H9 (cell line): Measurements from ENCODE around the gene CHRNA3. TPM values are rescaled to one million over a fixed set of nuclear protein-coding genes. Genes with fewer than 3 reads are reported as not detected.

Experiments used
- DNase-seq: peaks from one replicate; pipeline ENCODE4 v3.0.0-alpha.2; 2017
- H2AFZ ChIP-seq: one replicate; pipeline ENCODE4 v1.6.1; 2013; ENCODE audit warnings: mild to moderate bottlenecking, low read length, control low read depth, moderate library complexity
- H2AK5ac ChIP-seq: 2 replicates; pipeline ENCODE4 v1.6.1; 2013; ENCODE audit warnings: low read length, control low read depth, mixed read lengths; ENCODE audit not compliant: insufficient read length
- H2BK120ac ChIP-seq: one replicate; pipeline ENCODE4 v1.6.1; 2013; ENCODE audit warnings: low read depth, mild to moderate bottlenecking, low read length, control low read depth, inconsistent platforms; ENCODE audit not compliant: poor library complexity, severe bottlenecking
- H2BK12ac ChIP-seq: 2 replicates; pipeline ENCODE4 v1.6.1; 2013; ENCODE audit warnings: low read length, control low read depth, mixed read lengths, low read depth; ENCODE audit not compliant: insufficient read length
- H2BK15ac ChIP-seq: 2 replicates; pipeline ENCODE4 v1.6.1; 2013; ENCODE audit warnings: low read depth, low read length, control low read depth
- H2BK20ac ChIP-seq: one replicate; pipeline ENCODE4 v1.6.1; 2013; ENCODE audit warnings: low read depth, mild to moderate bottlenecking, low read length, control low read depth, inconsistent platforms; ENCODE audit not compliant: poor library complexity, severe bottlenecking
- H2BK5ac ChIP-seq: 2 replicates; pipeline ENCODE4 v1.6.1; 2013; ENCODE audit warnings: low read length, control low read depth, mixed read lengths; ENCODE audit not compliant: insufficient read length
- H3K14ac ChIP-seq: 2 replicates; pipeline ENCODE4 v1.6.1; 2013; ENCODE audit warnings: low read length, control low read depth; ENCODE audit not compliant: insufficient read depth
- H3K18ac ChIP-seq: 2 replicates; pipeline ENCODE4 v1.6.1; 2013; ENCODE audit warnings: low read depth, mild to moderate bottlenecking, mixed read lengths, low read length, control low read depth; ENCODE audit not compliant: insufficient read length
- H3K23ac ChIP-seq: 2 replicates; pipeline ENCODE4 v1.6.1; 2013; ENCODE audit warnings: low read length, control low read depth, mixed read lengths, low read depth; ENCODE audit not compliant: insufficient read length
- H3K23me2 ChIP-seq: 2 replicates; pipeline ENCODE4 v1.6.1; 2013; ENCODE audit warnings: low read depth, mild to moderate bottlenecking, mixed read lengths, low read length, control low read depth; ENCODE audit not compliant: insufficient read length, poor library complexity, severe bottlenecking
- H3K27ac ChIP-seq: 2 replicates; pipeline ENCODE4 v1.5.1; 2013; ENCODE audit warnings: low read length, control low read depth, mixed read lengths, low read depth; ENCODE audit not compliant: insufficient read length
- H3K27me3 ChIP-seq: 2 replicates; pipeline ENCODE4 v1.6.1; 2013; ENCODE audit warnings: low read length, control low read depth, inconsistent platforms; ENCODE audit not compliant: insufficient read depth
- H3K4ac ChIP-seq: 2 replicates; pipeline ENCODE4 v1.6.1; 2013; ENCODE audit warnings: low read depth, mild to moderate bottlenecking, control low read depth, inconsistent platforms, low read length, moderate library complexity
- H3K4me1 ChIP-seq: 2 replicates; pipeline ENCODE4 v1.6.1; 2013; ENCODE audit warnings: low read length, control low read depth, inconsistent platforms; ENCODE audit not compliant: insufficient read depth
- H3K4me2 ChIP-seq: 2 replicates; pipeline ENCODE4 v1.6.1; 2013; ENCODE audit warnings: low read length, control low read depth, mixed read lengths; ENCODE audit not compliant: insufficient read length, insufficient read depth
- H3K56ac ChIP-seq: 2 replicates; pipeline ENCODE4 v1.6.1; 2013; ENCODE audit warnings: low read depth, mild to moderate bottlenecking, mixed read lengths, low read length, control low read depth; ENCODE audit not compliant: insufficient read length
- H3K79me1 ChIP-seq: 2 replicates; pipeline ENCODE4 v1.6.1; 2013; ENCODE audit warnings: low read depth, mild to moderate bottlenecking, moderate library complexity, low read length, control low read depth, inconsistent platforms; ENCODE audit not compliant: insufficient read depth, poor library complexity, severe bottlenecking
- H3K79me2 ChIP-seq: 2 replicates; pipeline ENCODE4 v1.6.1; 2013; ENCODE audit warnings: low read length, control low read depth, inconsistent platforms; ENCODE audit not compliant: insufficient read depth
- H3K9ac ChIP-seq: 2 replicates; pipeline ENCODE4 v1.6.1; 2013; ENCODE audit warnings: low read length, control low read depth, mixed read lengths; ENCODE audit not compliant: insufficient read length; ENCODE audit errors: extremely low read depth
- H3K9me3 ChIP-seq: one replicate; pipeline ENCODE4 v1.6.1; 2013; ENCODE audit warnings: low read depth, low read length, inconsistent platforms; ENCODE audit not compliant: control insufficient read depth
- H3T11ph ChIP-seq: one replicate; pipeline ENCODE4 v1.6.1; 2013; ENCODE audit warnings: mild to moderate bottlenecking, low read length, control low read depth, inconsistent platforms
- H4K20me1 ChIP-seq: one replicate; pipeline ENCODE4 v1.6.1; 2013; ENCODE audit not compliant: control insufficient read depth, insufficient read length, insufficient read depth
- H4K5ac ChIP-seq: 2 replicates; pipeline ENCODE4 v1.6.1; 2013; ENCODE audit warnings: low read depth, mild to moderate bottlenecking, mixed read lengths, low read length, control low read depth; ENCODE audit not compliant: insufficient read length
- H4K8ac ChIP-seq: replicated peaks from 2 replicates; pipeline ENCODE4 v1.6.1; 2013; ENCODE audit warnings: low read length, control low read depth, mixed read lengths, low read depth; ENCODE audit not compliant: insufficient read length
- H4K91ac ChIP-seq: 2 replicates; pipeline ENCODE4 v1.6.1; 2013; ENCODE audit warnings: low read depth, mild to moderate bottlenecking, moderate library complexity, mixed read lengths, low read length, control low read depth; ENCODE audit not compliant: insufficient read length
- H3K27ac Mint-ChIP-seq, 3 experiments: 2 replicates in 2 of 3; 3 replicates in 1 of 3; pipeline ENCODE4 v1.8.0; 2020 to 2021; ENCODE audit warnings: mixed read lengths in 3 of 3, mild to moderate bottlenecking in 1 of 3, moderate library complexity in 1 of 3
- H3K27me3 Mint-ChIP-seq: 2 replicates; pipeline ENCODE4 v1.8.0; 2021; ENCODE audit warnings: low read depth, mild to moderate bottlenecking, moderate library complexity, mixed read lengths
- H3K36me3 Mint-ChIP-seq, 3 experiments: 2 replicates in 2 of 3; 3 replicates in 1 of 3; pipeline ENCODE4 v1.8.0; 2020 to 2021; ENCODE audit warnings: low read depth in 3 of 3, mixed read lengths in 3 of 3; ENCODE audit not compliant: insufficient read depth in 1 of 3
- H3K4me1 Mint-ChIP-seq, 2 experiments: 2 replicates each; pipeline ENCODE4 v1.8.0; 2020; ENCODE audit warnings: mixed read lengths in 2 of 2
- H3K4me3 Mint-ChIP-seq, 2 experiments: 2 replicates in 1 of 2; 3 replicates in 1 of 2; pipeline ENCODE4 v1.8.0; 2020 to 2021; ENCODE audit warnings: mild to moderate bottlenecking in 2 of 2, mixed read lengths in 2 of 2, moderate library complexity in 1 of 2
- H3K9me3 Mint-ChIP-seq, 2 experiments: 2 replicates in 1 of 2; 3 replicates in 1 of 2; pipeline ENCODE4 v1.8.0; 2020; ENCODE audit warnings: mild to moderate bottlenecking in 2 of 2, mixed read lengths in 2 of 2, moderate library complexity in 1 of 2
- WGBS: extraction: QIAGEN DNeasy Blood & Tissue Kit; methylation state at CpG from one replicate; pipeline ENCODE4 v1.1.7; 2013; ENCODE audit warnings: missing lambda C conversion rate, low lambda C conversion rate, mixed read lengths; ENCODE audit not compliant: insufficient read length; ENCODE audit errors: extremely low coverage; 5-methylcytosine and 5-hydroxymethylcytosine counted together
- total RNA-seq: library from RNA; stranded (reverse); gene quantifications from 2 replicates; pipeline ENCODE4 v1.2.1, GENCODE V29; 2021
- TF ChIP-seq, protein P1 (sequence below): fragments of 200-600 bp; sonication (generic); conservative IDR thresholded peaks from 3 replicates; pipeline ENCODE4 v1.8.0; 2021; ENCODE audit warnings: antibody characterized with exemption, mild to moderate bottlenecking

Gene CHRNA3
- total RNA-seq, 1 experiment from 2014 or later: 0.81 TPM

DNA sequence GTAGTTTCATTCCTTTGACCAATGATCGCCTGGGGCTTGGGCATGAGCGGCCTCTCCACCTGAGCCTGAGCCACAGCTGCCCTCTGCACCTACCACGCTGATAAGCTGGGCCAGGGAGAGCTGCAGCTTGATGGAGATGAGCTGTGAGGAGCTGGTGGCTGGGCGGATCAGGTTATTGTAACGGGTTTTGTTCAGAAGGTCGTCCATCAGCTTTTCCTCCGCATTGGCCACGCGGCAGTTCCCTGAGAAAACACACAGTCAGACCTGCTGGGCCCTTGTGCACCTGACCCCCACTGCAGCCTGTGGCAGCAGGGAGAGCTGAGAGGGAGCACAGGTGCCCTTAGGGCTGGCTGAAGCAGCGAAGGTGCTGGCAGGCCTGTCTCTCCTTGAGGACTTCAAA is 14.6 kb upstream of the CHRNA3 start:
- Histone ChIP-seq H3K4me1 (no peaks in the 10 kb centered on the region), H4K91ac (no peak overlapping the region), H2BK15ac (no peak overlapping the region), H3K9me3 (no peaks in the 10 kb centered on the region), H3K4me2 (no peak overlapping the region), H3K27me3 (no peaks in the 10 kb centered on the region; the same call in 1 of the 2 replicates), H2AK5ac (no peak overlapping the region), H4K20me1 (no peaks in the 10 kb centered on the region), H3K79me1 (no peaks in the 10 kb centered on the region), H4K8ac (no peak overlapping the region), H3K14ac (no peak overlapping the region), H3K56ac (no peak overlapping the region), H3K18ac (no peak overlapping the region), H3K79me2 (no peaks in the 10 kb centered on the region), H2BK120ac (no peak overlapping the region), H2BK12ac (no peak overlapping the region), H2BK5ac (no peak overlapping the region), H3K9ac (no peak overlapping the region), H3K27ac (no peak overlapping the region), H4K5ac (no peak overlapping the region), H2BK20ac (no peak overlapping the region), H3K23ac (no peak overlapping the region), H3T11ph (no peak overlapping the region), H3K23me2 (peaks cover under 1% of the 10 kb centered on the region), H3K4ac (no peak overlapping the region), H2AFZ (no peak overlapping the region)
- DNase-seq: no peak
- Mint-ChIP-seq H3K9me3 (no peaks in the 10 kb centered on the region; a peak in 4 of 5 replicates), H3K4me3 (no peak overlapping the region), H3K4me1 (peaks cover 4 to 9% of the 10 kb centered on the region in 2 experiments; a peak in 2 of 4 replicates), H3K27me3 (peaks cover 20% of the 10 kb centered on the region), H3K27ac (no peak overlapping the region; a peak in 1 of 7 replicates), H3K36me3 (peaks cover 0 to 12% (median 0%) of the 10 kb centered on the region in 3 experiments; a peak in 3 of 7 replicates)
- no CpG with 5 or more reads among the region's 10 CpGs for WGBS
- TF ChIP-seq, protein P1, sequence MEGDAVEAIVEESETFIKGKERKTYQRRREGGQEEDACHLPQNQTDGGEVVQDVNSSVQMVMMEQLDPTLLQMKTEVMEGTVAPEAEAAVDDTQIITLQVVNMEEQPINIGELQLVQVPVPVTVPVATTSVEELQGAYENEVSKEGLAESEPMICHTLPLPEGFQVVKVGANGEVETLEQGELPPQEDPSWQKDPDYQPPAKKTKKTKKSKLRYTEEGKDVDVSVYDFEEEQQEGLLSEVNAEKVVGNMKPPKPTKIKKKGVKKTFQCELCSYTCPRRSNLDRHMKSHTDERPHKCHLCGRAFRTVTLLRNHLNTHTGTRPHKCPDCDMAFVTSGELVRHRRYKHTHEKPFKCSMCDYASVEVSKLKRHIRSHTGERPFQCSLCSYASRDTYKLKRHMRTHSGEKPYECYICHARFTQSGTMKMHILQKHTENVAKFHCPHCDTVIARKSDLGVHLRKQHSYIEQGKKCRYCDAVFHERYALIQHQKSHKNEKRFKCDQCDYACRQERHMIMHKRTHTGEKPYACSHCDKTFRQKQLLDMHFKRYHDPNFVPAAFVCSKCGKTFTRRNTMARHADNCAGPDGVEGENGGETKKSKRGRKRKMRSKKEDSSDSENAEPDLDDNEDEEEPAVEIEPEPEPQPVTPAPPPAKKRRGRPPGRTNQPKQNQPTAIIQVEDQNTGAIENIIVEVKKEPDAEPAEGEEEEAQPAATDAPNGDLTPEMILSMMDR: no peak
